Measurements from ENCODE around the gene KRT36. TPM values are rescaled to one million over a fixed set of nuclear protein-coding genes. Genes with fewer than 3 reads are reported as not detected.

Gene KRT36
- total and polyA plus RNA-seq, 10 of the 15 experiments (the other 5 are each of a cell fraction or from before 2014, with no cell fraction given): not detected

GRCh38 chr17:41475421-41475820 lies 14.3 kb downstream of the KRT36 start:
- DNase-seq (ENCODE audit: low read depth, low spot score) (no peak), FAIRE-seq (no peak), ATAC-seq (no peak)
- ChIA-PET RAD21 (ENCODE audit: unreplicated experiment) (no interaction called here), POLR2A (no interaction called here), SMC1A (ENCODE audit: uncharacterized antibody, unreplicated experiment) (interaction anchor here (0.9 kb wide), 1 partner anchor 17 kb away, joined by 4 read pairs; no protein-coding TSS in a partner anchor), CTCF (no interaction called here)
- H4K20me1 ChIP-seq (ENCODE audit: control insufficient read depth, insufficient read depth): no peaks in the 10 kb centered on the region
- H3K9ac ChIP-seq (ENCODE audit: control insufficient read depth, insufficient read depth, low read length): no peak overlapping the region
- no peak overlapping the region for H3K27ac ChIP-seq (ENCODE audit: control insufficient read depth, insufficient read depth)
- intact Hi-C loops (cut with micrococcal nuclease; ENCODE audit: unreplicated experiment): no loop called here
- H3K4me3 ChIP-seq: no peak overlapping the region
- H3K9me3 ChIP-seq (replicated peaks; ENCODE audit: control insufficient read depth, insufficient read depth, low read length): no peaks in the 10 kb centered on the region
- no peaks in the 10 kb centered on the region for H3K36me3 ChIP-seq (ENCODE audit: control insufficient read depth in 2 of 2, insufficient read depth in 2 of 2, low read length in 1 of 2)
- in situ Hi-C loops (cut with MboI): no loop called here
- no peak overlapping the region for H3K4me2 ChIP-seq (ENCODE audit: control insufficient read depth, insufficient read depth)
- no peaks in the 10 kb centered on the region for H3K79me2 ChIP-seq (ENCODE audit: control insufficient read depth, insufficient read depth, low read length)
- no peak for TF ChIP-seq ZNF687 (IDR thresholded peaks at IDR 0.05)
- H3K4me1 ChIP-seq (ENCODE audit: control insufficient read depth, insufficient read depth, low read length): no peaks in the 10 kb centered on the region; the same call in 1 of the 2 replicates
- H3K27me3 ChIP-seq (replicated peaks in 1 of 2; ENCODE audit: control insufficient read depth in 2 of 2, insufficient read depth in 2 of 2, low read length in 1 of 2): 0 out of 4 replicates have a peak, but pooled peaks cover 1 to 3% of the 10 kb centered on the region in 2 experiments
- no TSS peak for BruUV-seq (replicated peaks)
- 49% methylated on average over 4 of the region's 4 CpGs for WGBS (ENCODE audit: insufficient coverage, insufficient replicate concordance, low lambda C conversion rate, missing lambda C conversion rate)
- H2AFZ ChIP-seq (ENCODE audit: control insufficient read depth, low read depth, low read length): no peak overlapping the region

GRCh38 chr17:41474863-41475262 lies 14.8 kb downstream of the KRT36 start:
- H3K79me2 ChIP-seq (ENCODE audit: control insufficient read depth, insufficient read depth, low read length): no peaks in the 10 kb centered on the region
- WGBS (ENCODE audit: insufficient coverage, insufficient replicate concordance, low lambda C conversion rate, missing lambda C conversion rate): 4% methylated on average over 8 of the region's 8 CpGs
- no peak overlapping the region for H3K4me3 ChIP-seq
- intact Hi-C loops (cut with micrococcal nuclease; ENCODE audit: unreplicated experiment): no loop called here
- POLR2A ChIA-PET: no interaction called here
- H2AFZ ChIP-seq (ENCODE audit: control insufficient read depth, low read depth, low read length): no peak overlapping the region
- ATAC-seq (no peak), FAIRE-seq (no peak), DNase-seq (ENCODE audit: low read depth, low spot score) (no peak)
- no peak overlapping the region for H3K4me2 ChIP-seq (ENCODE audit: control insufficient read depth, insufficient read depth)
- in situ Hi-C loops (cut with MboI): no loop called here
- CTCF ChIA-PET: no interaction called here
- H3K9ac ChIP-seq (ENCODE audit: control insufficient read depth, insufficient read depth, low read length): no peak overlapping the region
- H4K20me1 ChIP-seq (ENCODE audit: control insufficient read depth, insufficient read depth): no peaks in the 10 kb centered on the region
- SMC1A ChIA-PET (ENCODE audit: uncharacterized antibody, unreplicated experiment): interaction anchor here (0.9 to 1.0 kb wide), 2 partner anchors 16 to 87 kb away, joined by 3 to 4 read pairs; no protein-coding TSS in a partner anchor
- no peaks in the 10 kb centered on the region for H3K36me3 ChIP-seq (ENCODE audit: control insufficient read depth in 2 of 2, insufficient read depth in 2 of 2, low read length in 1 of 2)
- H3K4me1 ChIP-seq (ENCODE audit: control insufficient read depth, insufficient read depth, low read length): no peaks in the 10 kb centered on the region
- H3K27me3 ChIP-seq (replicated peaks in 1 of 2; ENCODE audit: control insufficient read depth in 2 of 2, insufficient read depth in 2 of 2, low read length in 1 of 2): 0 out of 4 replicates have a peak, but pooled peaks cover 1 to 3% of the 10 kb centered on the region in 2 experiments
- no peak overlapping the region for H3K27ac ChIP-seq (ENCODE audit: control insufficient read depth, insufficient read depth)
- RAD21 ChIA-PET (ENCODE audit: unreplicated experiment): no interaction called here
- BruUV-seq (replicated peaks): no TSS peak
- no peaks in the 10 kb centered on the region for H3K9me3 ChIP-seq (replicated peaks; ENCODE audit: control insufficient read depth, insufficient read depth, low read length)
- TF ChIP-seq PML (IDR thresholded peaks at IDR 0.05; ENCODE audit: low read length) (no peak), CUX1 (IDR thresholded peaks at IDR 0.05; ENCODE audit: insufficient replicate concordance, low read depth, low read length) (no peak), SUZ12 (IDR thresholded peaks at IDR 0.05; ENCODE audit: unreplicated experiment) (no peak), SIN3A (IDR thresholded peaks at IDR 0.05; ENCODE audit: low read depth, low read length) (no peak), HDAC2 (IDR thresholded peaks at IDR 0.05) (no peak)
